Measurements from ENCODE around the gene CXCL3. TPM values are rescaled to one million over a fixed set of nuclear protein-coding genes. Genes with fewer than 3 reads are reported as not detected.

Gene CXCL3
- total RNA-seq, 2 experiments from 2014 or later: 0.30 to 0.61 TPM

GRCh38 chr4:74037076-74037955 lies 1.2 kb downstream of the CXCL3 start:
- H3K27ac ChIP-seq (ENCODE audit: low read depth in 1 of 2, low read length in 2 of 2): no peak overlapping the region
- ATAC-seq (ENCODE audit: poor library complexity): no peak
- POLR2A ChIA-PET: no interaction called here
- H3K4me1 ChIP-seq (ENCODE audit: insufficient read depth, low read length): peaks cover 9% of the 10 kb centered on the region
- no peak for DNase-seq
- H3K9me3 ChIP-seq (ENCODE audit: control insufficient read depth in 1 of 2, insufficient read depth in 1 of 2, low read length in 2 of 2): no peaks in the 10 kb centered on the region
- TF ChIP-seq CTCF (IDR thresholded peaks at IDR 0.05): no peak
- H3K4me1 Mint-ChIP-seq (ENCODE audit: low read depth): peaks cover 13% of the 10 kb centered on the region
- H3K27ac Mint-ChIP-seq: no peak overlapping the region
- CTCF ChIA-PET: no interaction called here
- H3K36me3 ChIP-seq (ENCODE audit: insufficient read depth, low read length): no peaks in the 10 kb centered on the region
- peaks cover 12 to 33% of the 10 kb centered on the region in 2 experiments for H3K27me3 ChIP-seq (ENCODE audit: control insufficient read depth in 1 of 2, insufficient read depth in 2 of 2, low read length in 2 of 2)
- no peaks in the 10 kb centered on the region for H3K36me3 Mint-ChIP-seq (ENCODE audit: low read depth)
- H3K4me3 Mint-ChIP-seq: peak overlapping the region; percentile 88
- no peak overlapping the region for H3K4me3 ChIP-seq (ENCODE audit: low read length)
- peaks cover 57% of the 10 kb centered on the region for H3K27me3 Mint-ChIP-seq
- H3K9me3 Mint-ChIP-seq: no peaks in the 10 kb centered on the region
- intact Hi-C loops (cut with DNase I, micrococcal nuclease): no loop called here

- TF ChIP-seq CTCF (IDR thresholded peaks at IDR 0.05): no peak
- peaks cover 7% of the 10 kb centered on the region for H3K4me1 ChIP-seq (ENCODE audit: insufficient read depth, low read length)
- H3K4me3 ChIP-seq (ENCODE audit: low read length): no peak overlapping the region
- H3K9me3 ChIP-seq (ENCODE audit: control insufficient read depth in 1 of 2, insufficient read depth in 1 of 2, low read length in 2 of 2): no peaks in the 10 kb centered on the region
- Mint-ChIP-seq H3K4me3 (no peak overlapping the region), H3K27ac (no peak overlapping the region), H3K36me3 (ENCODE audit: low read depth) (no peaks in the 10 kb centered on the region), H3K4me1 (ENCODE audit: low read depth) (peaks cover 5% of the 10 kb centered on the region), H3K27me3 (peaks cover 25% of the 10 kb centered on the region), H3K9me3 (no peaks in the 10 kb centered on the region)
- ATAC-seq (ENCODE audit: poor library complexity): no peak
- intact Hi-C loops (cut with DNase I, micrococcal nuclease): no loop called here
- H3K27me3 ChIP-seq (ENCODE audit: control insufficient read depth in 1 of 2, insufficient read depth in 2 of 2, low read length in 2 of 2): peaks cover 6 to 14% of the 10 kb centered on the region in 2 experiments
- H3K36me3 ChIP-seq (ENCODE audit: insufficient read depth, low read length): no peaks in the 10 kb centered on the region
- ChIA-PET POLR2A (no interaction called here), CTCF (no interaction called here)
- H3K27ac ChIP-seq (ENCODE audit: low read depth in 1 of 2, low read length in 2 of 2): no peak overlapping the region
- DNase-seq: peak in 1 of 14 experiments; percentile 21
Measured at GRCh38 chr4:74033739-74034138, 4.8 kb downstream of the CXCL3 start.

- intact Hi-C loops (cut with DNase I, micrococcal nuclease): no loop called here
- POLR2A ChIA-PET: no interaction called here
- no peak overlapping the region for H3K4me3 Mint-ChIP-seq
- Histone ChIP-seq H3K4me3 (ENCODE audit: low read length) (no peak overlapping the region), H3K27ac (ENCODE audit: low read depth in 1 of 2, low read length in 2 of 2) (no peak overlapping the region), H3K4me1 (ENCODE audit: insufficient read depth, low read length) (no peaks in the 10 kb centered on the region), H3K27me3 (ENCODE audit: control insufficient read depth in 1 of 2, insufficient read depth in 2 of 2, low read length in 2 of 2) (peaks cover 0 to under 1% of the 10 kb centered on the region in 2 experiments), H3K36me3 (ENCODE audit: insufficient read depth, low read length) (no peaks in the 10 kb centered on the region), H3K9me3 (ENCODE audit: control insufficient read depth in 1 of 2, insufficient read depth in 1 of 2, low read length in 2 of 2) (no peaks in the 10 kb centered on the region)
- ATAC-seq (ENCODE audit: poor library complexity): no peak
- H3K27ac Mint-ChIP-seq: no peak overlapping the region
- DNase-seq: no peak
- no peak for TF ChIP-seq CTCF (IDR thresholded peaks at IDR 0.05)
- H3K4me1 Mint-ChIP-seq (ENCODE audit: low read depth): no peaks in the 10 kb centered on the region
- CTCF ChIA-PET: interaction anchor here (0.6 kb wide), 1 partner anchor 792 kb away, joined by 3 read pairs; no protein-coding TSS in a partner anchor
- peaks cover 13% of the 10 kb centered on the region for H3K27me3 Mint-ChIP-seq
- H3K36me3 Mint-ChIP-seq (ENCODE audit: low read depth): no peaks in the 10 kb centered on the region
- no peaks in the 10 kb centered on the region for H3K9me3 Mint-ChIP-seq
Measured at GRCh38 chr4:74032064-74032463, 6.4 kb downstream of the CXCL3 start.

Data from CD4-positive, alpha-beta T cell (primary cell).